Tongue (tissue), 2 donors: Measurements from ENCODE around the gene ZNF208. TPM values are rescaled to one million over a fixed set of nuclear protein-coding genes. Genes with fewer than 3 reads are reported as not detected.
"Not testable (repeated sequence)": the region's sequence is repeated elsewhere in the genome, so short reads cannot be mapped to it uniquely, and the experiment has no call there.

Experiments used
- DNase-seq: peaks from one replicate; pipeline ENCODE4 v3.0.0-alpha.2; 2015
- total RNA-seq: library from RNA; depleted of rRNA; stranded (reverse); fragments of >200 nt; gene quantifications from one replicate; pipeline ENCODE4 v1.2.3, GENCODE V29; 2014

Gene ZNF208
- total RNA-seq: 8.8 TPM

DNA sequence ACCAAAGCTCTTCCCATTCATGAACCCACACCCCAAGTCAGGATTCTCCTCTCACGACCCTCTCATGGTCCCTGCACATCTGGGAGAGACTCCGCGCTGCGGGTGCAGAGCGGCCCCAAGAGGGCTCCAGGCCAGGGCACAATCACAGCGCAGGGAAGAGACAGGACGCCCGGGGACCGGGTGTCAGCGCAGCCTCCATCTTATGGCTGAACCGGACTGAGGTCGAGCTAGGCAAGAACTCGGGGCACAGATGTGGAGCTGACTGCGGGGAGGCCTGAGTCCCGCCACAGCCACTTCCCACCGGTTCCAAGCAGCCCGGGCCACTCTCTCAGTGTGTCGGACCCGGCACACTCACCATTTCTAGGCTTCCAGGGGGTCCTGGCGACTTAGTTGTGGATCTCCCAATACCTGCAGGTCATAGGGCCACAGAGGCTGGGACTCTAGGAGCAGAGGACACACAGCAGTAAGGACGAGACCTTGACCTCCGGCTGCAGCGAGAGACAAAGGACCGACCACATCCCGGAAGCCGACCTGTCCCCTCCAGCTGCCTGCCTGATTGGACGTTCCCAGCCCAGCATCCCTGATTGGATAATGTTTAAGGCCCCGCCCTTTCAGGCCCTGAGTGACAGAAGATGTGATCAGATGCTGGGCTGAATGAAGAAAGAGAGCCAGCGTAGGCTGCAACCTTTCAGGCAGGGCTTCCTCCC is at the start of gene ZNF208:
Gene ZNF208, minus strand, starts transcription at position 507 of the 707 bp plus-strand sequence. Its CDS starts 149 bp downstream, at position 358.
- DNase-seq: peak; percentile 8

DNA sequence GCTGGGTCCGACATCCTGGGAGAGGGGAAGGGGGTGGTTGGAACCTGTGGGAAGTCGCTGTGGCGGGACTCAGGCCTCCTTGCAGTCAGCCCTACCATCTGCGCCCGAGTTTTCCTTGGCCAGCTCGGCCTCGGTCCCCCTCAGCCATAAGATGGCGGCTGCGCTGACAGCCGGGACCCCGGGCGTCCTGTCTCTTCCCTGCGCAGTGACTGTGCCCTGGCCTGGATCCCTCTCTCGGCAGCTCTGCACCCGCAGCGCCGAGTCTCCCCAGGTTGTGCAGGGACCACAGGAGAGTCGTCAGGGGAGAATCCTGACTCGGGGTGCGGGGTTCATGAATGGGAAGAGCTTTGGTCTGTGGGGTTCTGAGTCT is 41.9 kb upstream of the ZNF208 start:
- no peak for DNase-seq

DNA sequence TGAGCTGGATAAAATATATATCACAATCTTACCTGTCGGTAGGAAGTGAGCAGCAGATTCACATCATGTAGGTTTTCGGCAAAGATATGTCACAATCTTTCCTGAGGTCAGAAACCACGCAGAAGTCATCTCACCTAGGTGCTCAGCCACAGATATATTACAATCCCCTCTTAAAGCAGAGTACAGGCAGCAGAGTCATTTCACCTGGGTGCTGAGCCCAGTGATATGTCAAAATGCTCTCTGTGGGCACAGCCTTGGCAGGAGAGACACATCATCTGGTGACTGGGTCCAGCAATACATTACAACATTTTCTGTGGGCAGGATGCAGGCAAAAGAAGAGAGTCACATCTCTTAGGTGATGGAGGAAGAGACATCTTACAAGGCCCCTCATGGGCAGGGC is 30.4 kb upstream of the ZNF208 start:
- not testable (repeated sequence) for DNase-seq

DNA sequence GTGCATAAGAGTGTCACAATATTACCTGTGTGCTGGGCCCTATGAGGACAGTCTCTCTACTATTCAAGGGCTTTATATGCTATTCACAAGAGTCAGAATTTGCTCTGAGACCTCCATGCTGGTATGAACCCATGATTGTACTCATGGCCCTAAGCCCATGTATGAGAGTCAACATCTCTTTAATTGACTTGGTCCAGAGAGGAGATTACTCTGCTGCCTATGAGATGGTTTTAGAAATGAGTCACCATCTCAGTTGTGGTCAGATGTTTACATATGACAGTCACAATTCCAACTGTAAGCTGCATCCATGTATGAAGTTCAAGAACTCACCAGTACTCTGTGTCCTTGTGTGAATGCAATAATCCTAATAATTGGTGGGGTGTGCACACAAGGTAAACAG is 19.9 kb upstream of the ZNF208 start:
- DNase-seq: no peak

- DNase-seq: no peak
These were observed 15.9 kb upstream of the ZNF208 start for GRCh38 chr19:22026687-22027086.

GRCh38 chr19:22025539-22025938 is 14.8 kb upstream of the ZNF208 start:
- DNase-seq: not testable (repeated sequence)

GRCh38 chr19:21970466-21970865 is 40.3 kb downstream of the ZNF208 start:
- no peak for DNase-seq

GRCh38 chr19:21947775-21948174 is 63.0 kb downstream of the ZNF208 start:
- no peak for DNase-seq

DNA sequence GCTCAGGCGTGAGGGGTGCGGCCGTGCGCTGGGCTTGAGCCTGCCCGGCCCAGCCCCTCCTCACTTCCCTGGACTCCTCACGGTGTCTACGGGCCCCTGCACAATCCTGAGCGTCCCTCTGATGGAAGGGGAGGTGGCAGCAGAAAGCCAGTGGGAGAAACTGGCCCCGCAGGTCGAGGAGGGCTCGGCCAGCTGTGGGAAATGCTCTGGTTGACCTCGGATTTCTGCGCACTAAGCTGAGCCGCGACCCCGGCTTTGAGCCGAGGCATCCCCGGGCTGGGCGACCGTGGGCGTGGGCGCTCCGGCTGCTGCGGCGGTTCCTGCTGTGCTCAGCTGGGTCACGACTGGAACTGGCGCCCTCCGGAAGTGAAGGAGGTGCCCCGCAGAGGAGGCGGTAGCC is 70.1 kb downstream of the ZNF208 start:
- DNase-seq: no peak

DNA sequence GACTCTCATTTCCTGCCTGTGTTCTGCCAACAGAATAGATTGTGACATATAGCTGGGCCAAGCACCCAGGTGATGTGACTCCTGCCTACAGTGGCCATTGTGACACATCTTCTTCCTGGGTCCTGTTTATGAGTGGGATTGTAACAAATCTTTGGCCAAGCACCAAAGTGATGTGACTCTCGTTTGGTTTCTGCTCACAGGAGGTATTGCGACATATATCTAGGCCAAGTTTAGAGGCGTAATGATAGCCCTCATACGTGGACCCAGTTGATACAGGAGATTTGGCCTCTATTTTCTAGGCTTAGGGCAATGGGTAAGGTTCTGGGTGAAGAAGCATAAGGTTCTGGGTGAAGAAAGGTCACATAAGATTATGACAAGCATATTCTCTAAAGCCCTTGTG is 76.2 kb downstream of the ZNF208 start:
- no peak for DNase-seq

- DNase-seq: no peak
These were observed 76.6 kb downstream of the ZNF208 start for GRCh38 chr19:21934131-21934530.

DNA sequence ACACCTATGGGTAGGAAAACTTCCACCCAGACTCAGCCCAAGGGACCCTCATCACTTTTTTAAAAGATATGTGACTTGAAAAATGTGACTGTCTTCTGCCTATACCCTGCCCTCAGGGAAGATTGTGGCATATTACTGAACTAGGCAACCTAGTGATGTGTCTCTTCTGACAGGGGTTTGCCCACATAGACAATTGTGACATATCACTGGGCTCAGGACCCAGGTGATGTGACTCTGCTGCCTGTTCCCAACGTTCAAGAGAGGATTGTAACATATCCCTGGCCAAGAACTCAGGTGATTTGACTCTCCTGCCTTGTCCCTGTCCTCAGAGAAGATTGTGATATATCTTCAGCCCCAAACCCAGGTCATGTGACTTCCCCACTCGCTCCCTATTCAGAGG is 88.5 kb downstream of the ZNF208 start:
- DNase-seq: no peak

- DNase-seq: no peak
These were observed 89.0 kb downstream of the ZNF208 start for GRCh38 chr19:21921691-21922180.

DNA sequence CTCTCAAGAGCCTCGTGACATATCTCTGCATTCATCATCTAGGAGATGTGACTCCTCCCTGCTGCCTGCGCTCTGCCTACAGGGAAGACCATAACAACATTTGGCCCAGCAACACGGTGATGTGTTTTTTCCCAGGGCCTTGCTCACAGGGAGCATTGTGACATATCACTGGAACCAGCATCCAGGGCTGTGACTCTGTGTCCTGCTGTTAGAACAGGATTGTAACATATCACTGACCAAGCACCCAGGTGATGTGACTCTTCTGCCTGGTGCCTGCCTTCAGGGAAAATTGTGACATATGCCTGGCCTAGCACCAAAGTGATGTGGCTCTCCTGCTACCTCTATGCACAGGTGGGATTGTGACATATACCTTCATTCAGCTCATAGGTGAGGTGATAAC is 95.3 kb downstream of the ZNF208 start:
- DNase-seq: no peak

GRCh38 chr19:21912654-21913053 is 98.1 kb downstream of the ZNF208 start:
- DNase-seq: no peak

DNA sequence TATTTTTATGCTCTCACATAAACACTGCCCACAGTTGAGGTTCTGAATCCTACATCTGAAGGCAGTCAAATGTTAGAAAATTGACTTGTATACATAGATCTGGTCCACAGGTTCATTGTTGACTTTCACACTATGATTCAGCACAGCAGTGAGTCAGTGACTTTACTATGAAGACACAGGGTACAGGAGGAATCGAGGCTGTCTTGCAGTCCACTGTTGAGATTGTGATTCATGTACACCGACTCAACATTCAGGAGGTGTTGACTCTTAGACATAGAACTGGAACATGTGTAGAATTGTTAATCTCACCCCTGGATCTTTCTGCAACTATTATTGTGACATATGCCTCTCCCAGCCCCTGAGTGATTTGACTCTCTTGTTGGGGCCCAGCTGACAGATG is 100.4 kb downstream of the ZNF208 start:
- no peak for DNase-seq

DNA sequence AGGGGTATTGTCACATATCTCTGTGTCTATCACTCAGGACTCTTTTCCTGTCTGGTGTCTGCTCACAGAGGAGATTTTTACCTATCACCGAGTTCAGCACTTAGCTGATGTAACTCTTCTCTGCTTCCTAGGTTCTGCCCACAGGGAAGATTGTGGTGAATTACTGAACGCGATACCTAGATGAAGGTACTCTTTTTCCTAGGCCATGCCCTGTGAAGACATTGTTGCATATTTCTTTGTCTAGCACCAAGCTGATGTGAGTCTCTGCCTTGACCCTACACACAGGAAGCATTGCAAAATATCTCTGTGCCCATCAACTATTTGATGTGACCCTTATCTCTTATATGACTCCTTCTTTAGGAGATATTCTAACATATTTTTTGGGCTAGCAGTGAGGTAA is 102.7 kb downstream of the ZNF208 start:
- no peak for DNase-seq

- DNase-seq: no peak
These were observed 103.2 kb downstream of the ZNF208 start for GRCh38 chr19:21907516-21907915.

DNA sequence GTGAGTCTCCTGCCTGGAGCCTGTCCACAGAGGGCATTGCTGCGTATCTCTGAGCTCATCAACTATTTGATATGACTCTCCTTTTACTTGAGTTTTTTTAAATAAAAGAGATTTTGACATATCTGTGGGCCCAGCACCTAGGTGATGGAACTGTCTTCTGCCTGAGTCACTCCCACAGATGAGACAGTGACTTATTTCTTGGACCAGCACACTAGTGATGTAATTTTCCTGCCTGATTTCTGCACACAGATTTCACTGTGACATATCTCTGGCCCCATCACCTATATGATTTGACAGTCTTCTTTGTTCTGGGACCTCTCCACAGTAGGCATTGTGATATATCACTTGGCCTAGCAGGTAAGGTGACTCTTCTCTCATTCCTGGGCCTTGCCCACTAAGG is 108.2 kb downstream of the ZNF208 start:
- no peak for DNase-seq

DNA sequence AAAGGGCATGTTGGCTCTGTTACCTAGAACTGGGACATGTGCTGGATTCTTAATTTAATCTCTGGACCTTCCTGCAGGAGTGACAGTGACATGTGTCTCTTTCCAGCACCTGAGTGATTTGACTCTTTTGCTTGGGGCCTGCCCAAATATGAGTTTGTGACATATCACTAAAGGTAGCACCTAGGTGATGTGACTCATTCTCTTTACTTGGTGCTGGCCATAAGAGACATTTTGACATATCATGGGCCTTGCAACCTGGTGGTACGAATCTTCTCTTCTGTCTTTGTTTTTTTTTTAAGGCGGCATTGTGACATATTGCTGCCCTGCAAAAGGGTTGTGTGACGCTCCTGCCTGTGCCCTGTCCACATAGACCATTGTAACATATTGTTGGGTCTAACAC is 108.9 kb downstream of the ZNF208 start:
- DNase-seq: no peak

- no peak for DNase-seq
These were observed 110.3 kb downstream of the ZNF208 start for GRCh38 chr19:21900401-21900800.

GRCh38 chr19:21891086-21891485 is 119.7 kb downstream of the ZNF208 start:
- DNase-seq: no peak

GRCh38 chr19:21890017-21890416 is 120.7 kb downstream of the ZNF208 start:
- peak; percentile 18 for DNase-seq

- DNase-seq: not testable (repeated sequence)
These were observed 125.2 kb downstream of the ZNF208 start for GRCh38 chr19:21885516-21885915.

GRCh38 chr19:21884786-21885185 is 126.0 kb downstream of the ZNF208 start:
- not testable (repeated sequence) for DNase-seq
